Stimulated activated CD4-positive, alpha-beta T cell treated with anti-CD3 and anti-CD28 coated beads, Interleukin-2, amount 100 ng/mL, for 48 hours (primary cell): ENCODE measurements around the gene RALGAPA2.

Experiments
- DNase-seq, 2 donors: peaks; one replicate each; pipeline ENCODE4 v3.0.0-alpha.2; 2020

Gene RALGAPA2

DNA sequence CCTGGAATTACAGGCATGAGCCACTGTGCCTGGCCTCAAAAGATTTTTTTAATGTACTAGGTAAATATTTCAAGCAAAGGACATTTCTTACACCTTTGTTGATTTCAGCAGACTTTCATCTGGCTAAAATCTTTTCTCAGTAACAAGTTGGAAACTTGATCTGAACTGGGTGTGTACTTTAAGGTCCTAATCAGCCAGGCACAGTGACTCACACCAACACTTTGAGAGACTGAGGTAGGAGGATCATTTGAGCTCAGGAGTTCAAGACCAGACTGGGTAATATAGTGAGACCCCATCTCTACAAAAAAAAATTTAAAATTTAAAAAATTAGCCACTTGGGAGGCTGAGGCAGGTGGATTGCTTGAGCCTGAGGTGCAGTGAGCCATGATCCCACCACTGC is 7.0 kb upstream of the RALGAPA2 start:
- DNase-seq, result no peak

DNA sequence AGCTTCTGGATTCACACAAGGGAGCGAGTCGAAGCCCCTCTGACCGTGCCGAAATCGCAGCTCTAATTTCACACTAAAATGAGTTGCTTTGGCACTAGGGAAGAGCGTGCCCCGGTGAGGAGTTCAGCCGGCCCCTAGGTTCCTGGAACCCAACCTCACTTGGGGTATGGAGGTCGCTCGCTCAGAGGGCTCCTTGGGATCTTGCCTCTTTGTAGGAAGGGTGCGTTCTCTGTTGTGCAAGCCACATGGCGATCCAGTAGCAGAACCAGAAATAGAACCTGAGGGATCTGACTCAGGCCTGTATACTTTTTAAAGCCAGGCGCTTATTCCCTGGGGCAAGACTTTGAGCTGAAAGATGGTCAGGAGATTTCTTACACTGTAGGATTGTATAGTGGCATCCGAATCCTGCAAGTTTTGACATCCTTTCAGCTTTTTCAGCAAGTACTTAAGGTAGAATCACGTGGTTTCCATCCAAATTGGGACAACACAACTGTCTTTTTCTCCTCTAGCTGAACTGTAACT is 861 bp upstream of the RALGAPA2 start:
- no peak for DNase-seq

DNA sequence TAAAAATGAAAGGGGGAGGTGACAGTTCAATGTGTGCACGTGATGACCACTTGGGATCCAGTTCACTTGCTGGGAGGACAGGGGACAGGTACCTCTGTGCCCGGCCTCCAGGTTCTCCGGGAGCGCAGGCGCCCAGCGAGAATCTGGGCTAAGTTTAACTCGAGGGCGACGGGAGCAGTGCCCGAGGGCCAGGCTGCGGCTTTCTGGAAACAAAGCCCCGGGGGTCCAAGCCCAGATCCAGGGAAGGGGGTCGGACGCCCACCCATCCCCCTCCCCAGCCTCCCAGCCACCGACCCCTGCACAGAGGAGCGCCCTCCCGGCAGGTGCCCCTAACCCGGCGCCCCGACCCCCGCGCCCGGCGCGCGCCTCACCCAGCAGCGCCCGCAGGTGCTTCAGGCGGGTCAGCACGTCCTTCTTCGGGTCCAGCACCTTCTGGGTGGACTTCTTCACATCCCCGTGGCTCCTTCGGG is 405 bp downstream of the RALGAPA2 start:
- no peak for DNase-seq

DNA sequence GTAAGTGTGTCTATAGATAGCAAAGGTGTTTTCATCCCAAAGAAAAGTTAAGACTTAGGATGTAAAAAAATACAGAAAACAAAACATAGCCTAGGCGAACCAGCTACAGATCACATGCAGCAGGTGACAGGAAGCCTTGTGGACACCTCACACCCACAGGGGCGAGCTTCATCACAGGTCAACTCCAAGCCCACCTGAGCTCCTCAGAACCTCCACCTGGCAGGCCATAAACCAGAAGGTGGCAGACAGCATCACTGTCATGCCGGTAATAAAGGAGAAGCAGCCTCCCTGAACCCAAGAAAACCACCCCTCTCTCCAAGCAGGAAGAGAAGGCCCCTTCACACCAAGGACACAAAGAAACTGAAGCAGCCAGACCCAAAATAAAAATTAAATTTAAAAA is 1.0 kb downstream of the RALGAPA2 start:
- DNase-seq, result no peak

DNA sequence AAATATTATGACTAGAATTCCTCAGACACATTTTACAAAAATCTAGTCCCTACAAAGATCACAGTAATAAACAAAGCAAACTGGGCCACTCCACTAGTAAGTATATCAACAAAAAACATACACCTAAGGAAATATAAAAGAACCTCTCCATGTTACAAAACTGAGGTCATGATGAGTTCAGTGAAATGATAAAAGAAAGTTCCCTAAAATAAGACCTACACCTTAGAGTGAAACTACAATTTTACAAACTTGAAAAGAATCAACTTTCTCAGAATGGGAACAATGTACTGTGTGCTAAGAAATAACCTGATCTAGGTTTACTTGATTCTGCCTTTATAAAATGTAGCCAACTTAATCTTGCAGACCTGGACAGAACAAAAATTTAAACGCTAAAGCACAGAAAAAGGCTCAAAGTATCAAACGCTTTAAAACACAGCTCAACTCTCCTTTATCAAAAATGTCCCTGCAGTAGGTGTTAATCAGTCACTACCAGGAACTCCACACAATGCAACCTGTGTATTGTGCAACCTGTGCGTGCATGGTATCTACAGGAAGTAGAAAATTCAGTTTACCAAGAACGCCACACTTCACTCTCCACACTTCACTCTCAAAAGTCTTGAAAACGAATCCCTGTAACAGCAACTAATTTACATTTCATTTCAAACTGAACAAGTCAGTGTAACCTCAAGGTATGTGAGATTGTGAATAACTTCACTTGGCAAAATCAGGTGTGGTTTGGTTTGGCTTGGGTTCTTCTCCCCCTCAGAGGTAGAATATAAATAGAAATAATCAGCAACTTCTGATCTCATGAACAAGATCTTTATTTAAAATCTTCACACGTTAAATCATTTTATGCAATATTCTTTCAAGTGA is 1.8 kb downstream of the RALGAPA2 start:
- DNase-seq, result peak in 1 of 2 donors; percentile 8

DNA sequence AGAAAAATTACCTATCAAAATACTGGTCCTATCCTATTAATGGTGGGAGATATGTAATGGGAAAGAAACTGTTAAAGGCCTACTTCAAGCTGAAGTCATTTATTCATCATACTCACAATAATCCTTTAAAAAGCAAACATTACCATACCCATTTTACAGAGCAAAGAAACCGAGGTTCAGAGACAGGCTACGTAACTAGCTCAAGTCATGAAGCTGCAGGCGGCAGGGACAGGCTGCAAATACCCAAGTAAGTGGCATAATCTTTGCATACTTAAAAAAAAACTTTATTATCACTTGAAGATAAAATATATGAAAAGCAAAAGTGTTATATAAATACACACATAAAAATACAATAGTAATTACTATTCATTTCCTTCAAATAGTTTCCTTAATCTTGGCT is 2.6 kb downstream of the RALGAPA2 start:
- DNase-seq, result no peak

DNA sequence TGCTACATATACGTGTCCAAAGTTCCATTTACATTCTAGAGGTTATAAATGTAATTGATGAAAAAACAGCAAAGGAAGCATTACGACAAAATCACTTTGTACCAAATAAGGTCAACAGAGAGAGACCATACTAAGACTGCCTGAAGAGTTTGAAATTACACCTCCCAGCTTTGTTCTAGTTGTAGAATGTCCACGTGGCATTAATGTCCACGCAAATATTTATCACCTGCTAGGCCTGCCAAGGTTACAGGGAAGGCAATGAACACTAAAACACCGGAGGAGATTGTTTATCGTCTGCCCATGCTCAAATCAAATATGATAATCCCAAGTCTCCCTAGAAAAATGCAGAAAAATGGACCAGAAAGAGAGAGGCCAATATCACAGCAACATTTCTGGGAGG is 6.2 kb downstream of the RALGAPA2 start:
- DNase-seq, result no peak

DNA sequence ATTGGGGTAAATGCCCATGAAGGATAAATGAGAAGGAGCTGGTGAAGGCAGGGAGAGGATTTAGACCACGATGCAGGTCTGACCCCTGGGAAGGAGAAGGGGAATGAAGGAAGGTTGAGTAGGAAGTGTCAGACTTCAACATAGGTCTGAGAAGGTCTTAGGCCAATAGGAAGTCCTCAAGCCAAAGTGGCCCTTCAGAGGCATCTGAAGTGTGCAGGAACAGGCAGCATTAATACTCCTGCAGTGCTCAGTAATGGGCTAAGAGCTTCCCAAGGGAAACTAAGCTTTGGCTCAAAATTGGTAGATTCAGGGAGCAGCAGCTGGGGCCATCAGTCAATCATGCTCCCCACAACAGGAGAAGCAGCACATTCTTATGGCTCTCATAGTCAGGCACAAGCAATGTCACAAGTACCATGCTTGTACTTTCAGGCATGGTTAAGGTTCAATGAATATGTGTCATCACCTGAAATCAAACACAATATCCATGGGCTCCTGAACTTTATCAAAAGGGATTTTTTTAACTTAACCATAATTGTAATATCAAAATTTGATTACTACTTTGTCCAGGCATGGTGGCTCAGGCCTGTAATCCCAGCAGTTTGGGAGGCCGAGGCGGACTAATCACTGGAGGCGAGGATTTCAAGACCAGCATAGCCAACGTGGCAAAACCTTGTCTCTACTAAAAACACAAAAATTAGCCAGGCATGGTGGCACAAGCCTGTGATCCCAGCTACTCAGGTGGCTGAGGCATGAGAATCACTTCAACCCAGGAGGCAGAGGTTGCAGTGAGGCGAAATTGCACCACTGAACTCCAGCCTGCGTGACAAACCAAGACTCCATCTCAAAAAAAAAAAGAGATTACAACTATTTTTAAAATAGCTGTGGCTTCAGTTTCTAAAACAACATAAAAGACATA is 9.9 kb downstream of the RALGAPA2 start:
- no peak for DNase-seq

DNA sequence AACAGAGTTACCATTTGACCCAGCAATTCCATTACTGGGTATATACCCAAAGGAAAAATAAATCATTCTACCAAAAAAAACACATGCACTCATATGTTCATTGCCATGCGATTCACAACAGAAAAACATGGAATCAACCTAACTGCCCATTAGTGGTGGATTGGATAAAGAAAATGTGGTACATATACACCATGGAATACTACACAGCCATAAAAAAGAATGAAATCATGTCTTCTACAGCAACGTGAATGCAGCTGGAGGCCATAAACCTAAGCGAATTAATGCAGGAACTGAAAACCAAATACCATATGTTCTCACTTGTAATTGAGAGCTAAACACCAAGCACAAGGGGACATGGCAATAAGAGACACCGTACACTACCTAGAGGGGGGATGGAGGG is 12.5 kb downstream of the RALGAPA2 start:
- no peak for DNase-seq

DNA sequence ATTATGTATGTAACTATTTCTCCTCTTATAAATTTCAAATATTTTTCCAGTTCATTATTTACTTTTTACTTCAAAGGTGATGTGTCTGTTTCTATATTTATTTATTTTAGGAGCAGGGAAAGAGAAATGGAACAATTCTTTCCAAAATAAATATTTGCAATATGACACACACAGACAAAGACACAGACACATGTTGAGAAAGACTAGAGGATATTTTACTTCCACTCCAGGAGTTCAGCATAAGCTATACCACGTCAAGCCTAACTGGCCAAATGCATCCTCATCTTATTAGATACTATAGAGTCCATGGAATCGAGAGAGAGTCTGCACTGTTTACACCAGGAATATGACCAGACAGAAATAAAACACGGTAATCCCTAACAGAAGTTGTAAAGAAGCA is 13.3 kb downstream of the RALGAPA2 start:
- no peak for DNase-seq

DNA sequence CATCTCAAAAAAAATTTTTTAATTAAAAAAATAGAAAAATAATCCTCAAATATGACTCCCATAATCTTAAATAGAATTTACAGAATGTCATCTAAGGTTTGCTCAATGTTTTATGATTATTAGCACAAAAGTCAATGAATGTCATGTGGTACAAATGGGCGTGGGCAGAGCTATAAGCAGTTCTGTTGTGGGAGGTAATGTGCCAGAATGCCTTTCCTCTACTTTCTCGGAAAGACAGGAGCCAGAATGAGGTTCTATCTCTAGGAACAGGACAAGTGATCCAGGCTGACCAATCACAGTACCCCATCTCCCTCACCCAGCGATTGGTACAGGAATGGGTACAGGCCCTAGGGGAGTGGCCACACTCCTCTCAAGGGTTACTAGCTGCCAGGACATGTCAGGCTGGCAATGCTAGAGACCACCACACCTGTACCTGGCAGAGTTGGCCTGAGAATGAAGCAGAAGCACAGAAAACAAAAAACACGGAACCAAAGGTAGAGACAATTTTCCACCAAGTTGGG is 15.1 kb downstream of the RALGAPA2 start:
- no peak for DNase-seq

DNA sequence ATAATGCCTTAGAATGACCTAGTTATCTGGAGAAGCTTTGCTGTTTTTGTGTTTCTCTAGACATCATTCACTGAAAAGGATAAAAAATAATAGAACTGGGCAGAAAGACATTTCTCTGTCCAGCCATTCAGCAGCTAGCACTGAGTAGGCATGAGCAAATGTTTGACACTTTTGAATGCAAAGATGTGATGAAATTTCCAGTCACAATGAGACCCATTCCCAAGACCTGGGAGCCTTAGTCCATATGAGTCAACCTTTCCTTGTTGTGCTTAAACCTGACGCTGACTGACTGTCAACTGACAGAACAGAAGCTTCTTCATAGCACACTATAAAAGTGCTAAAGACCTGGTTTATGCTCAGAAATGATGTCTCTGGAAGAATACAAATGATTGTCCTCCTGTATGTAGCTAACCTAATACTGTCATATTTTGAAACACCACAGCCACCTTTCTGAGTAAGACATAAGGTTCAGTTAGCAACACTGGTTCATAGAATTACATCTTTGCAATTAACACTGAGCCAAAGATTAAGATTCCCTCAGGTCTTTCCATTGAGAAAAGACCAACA is 17.1 kb downstream of the RALGAPA2 start:
- DNase-seq, result no peak

DNA sequence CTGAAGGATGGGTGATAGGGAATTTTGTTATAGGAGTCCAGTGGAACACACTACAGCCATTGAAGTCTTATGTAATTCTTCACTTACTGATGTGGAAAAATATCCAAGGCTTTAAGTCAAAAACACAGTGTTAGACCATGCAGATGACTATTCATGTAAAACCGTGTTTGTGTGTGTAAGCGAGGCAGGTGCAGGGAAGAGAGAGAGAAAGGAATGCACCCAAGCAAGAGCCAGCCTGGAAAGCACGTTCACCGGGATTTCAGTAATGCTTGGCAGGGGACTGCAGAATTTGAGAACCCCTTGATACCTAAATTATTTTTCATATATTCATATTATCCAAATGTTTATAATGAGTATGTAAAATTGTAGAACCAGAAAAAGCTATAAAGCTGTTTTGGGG is 17.9 kb downstream of the RALGAPA2 start:
- DNase-seq, result no peak

DNA sequence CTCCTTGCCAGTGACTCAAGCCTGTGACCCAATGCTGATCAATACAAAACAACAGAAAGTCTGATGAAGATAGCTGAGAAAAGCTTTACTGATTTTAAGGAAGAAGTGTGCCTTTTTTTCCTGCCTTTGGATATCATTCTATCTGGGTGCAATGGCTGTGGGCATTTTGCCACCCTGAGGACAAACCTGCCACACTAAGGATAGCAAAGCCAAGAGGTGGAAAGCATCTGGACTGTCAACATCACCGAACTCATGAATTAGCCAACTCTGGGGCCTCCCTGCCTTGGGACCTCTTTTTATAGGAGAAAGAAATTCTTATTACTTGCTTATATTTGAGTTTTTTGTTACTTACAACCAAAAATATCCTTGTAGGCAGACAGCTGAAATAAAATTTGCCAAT is 19.9 kb downstream of the RALGAPA2 start:
- DNase-seq, result no peak

DNA sequence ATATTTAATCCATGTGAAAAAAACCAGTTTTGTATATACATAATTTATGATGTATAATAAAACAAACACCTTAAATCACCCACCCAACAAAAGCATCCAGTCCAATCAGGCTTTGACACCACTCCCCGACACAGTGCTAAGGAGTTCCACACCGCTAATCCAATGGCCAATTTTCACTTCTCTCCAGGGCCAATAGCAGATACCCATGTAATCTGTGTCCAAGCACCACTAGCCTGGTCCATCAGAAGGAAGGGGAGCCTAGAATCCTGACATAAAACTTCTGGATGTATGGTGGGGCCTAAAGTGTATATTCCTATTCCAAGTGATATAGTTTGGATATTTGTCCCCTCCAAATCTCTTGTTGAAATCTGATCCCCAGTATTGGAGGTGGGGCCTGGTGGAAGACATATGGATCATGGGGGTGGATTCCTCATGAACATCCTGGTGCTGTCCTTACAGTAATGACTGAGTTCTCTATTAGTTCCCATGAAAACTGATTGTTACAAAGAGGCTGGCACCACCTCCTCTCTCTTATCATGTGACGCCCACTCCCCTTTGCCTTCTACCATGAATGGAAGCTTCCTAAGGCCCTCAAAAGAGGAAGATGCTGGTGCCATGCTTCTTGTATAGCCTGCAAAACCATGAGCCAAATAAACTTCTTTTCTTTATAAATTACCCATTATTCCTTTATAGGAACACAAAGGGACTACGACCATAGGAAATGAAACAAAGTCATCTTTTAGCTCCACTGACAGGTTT is 20.8 kb downstream of the RALGAPA2 start:
- no peak for DNase-seq

DNA sequence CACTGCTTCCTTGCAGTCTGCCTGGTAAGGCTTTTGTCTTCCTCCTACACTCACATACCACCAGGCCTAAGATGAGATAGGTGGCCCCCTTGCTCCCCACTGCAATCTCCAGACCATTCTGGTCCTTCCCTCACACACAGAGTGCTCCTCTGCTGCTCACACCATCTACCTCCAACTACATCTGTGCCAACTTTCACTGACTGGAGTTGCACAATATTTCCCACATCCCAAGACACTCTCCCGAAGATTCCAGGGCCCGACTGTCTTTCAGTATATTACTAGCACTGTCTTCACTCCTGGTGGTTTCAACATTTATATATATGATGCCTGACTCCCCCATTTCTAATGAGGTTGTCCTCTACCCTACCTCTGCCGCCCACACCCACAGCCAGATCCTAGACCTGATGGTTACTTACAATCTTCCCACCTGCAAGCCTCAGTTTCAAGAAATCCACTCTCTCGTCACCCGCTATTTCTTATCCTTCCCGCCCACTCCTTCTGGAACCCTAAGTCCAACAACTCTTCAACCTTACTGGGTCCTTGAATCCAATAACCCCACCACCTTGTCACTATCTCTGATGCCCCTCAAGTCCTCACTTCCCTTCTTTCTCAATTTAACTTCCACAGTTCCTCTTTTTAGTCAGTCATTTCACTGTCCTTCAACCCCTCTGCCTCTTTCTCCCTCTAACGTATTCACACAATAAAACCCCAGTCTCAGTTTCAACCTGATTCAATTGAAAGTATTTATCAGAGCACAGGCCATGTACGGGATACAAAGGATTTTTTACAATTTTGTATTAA is 21.6 kb downstream of the RALGAPA2 start:
- DNase-seq, result no peak

DNA sequence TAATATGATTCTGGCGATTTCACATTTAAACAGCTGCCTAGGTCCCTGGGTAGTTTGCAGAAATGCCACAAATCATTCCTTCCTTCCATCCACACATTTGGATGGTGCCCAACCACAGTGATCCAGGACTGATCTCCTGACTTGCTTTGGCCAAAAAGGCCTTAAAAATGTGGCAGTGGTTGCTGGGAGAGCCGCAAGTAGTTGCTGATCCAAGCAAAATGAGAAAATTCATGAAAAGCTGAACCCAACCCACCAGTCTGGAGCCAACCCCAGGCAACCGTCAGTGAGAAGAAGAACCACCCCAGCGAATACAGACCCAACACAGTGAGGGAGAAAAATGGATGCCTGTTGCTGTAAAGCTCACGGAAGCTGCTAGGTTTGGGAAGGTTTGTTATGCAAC is 25.1 kb downstream of the RALGAPA2 start:
- no peak for DNase-seq

DNA sequence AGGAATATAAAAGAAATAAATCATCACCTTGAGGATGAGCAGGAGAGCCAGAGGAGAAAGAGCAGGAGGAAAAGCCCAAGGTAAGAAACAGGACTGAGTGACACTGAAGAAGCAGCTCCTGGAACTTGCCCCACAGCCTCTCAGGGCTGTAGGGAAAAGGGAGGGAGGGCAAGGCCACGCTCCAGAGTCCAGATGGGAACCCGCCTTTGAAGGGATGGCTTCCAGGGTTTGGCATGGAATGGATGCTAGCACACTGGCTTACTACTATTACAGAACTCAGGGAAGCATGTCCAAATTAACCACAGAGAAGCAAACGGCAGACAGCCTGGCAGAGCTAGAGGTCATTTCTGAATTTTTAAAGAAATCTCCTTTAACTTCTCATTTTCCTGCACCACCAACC is 26.8 kb downstream of the RALGAPA2 start:
- no peak for DNase-seq

DNA sequence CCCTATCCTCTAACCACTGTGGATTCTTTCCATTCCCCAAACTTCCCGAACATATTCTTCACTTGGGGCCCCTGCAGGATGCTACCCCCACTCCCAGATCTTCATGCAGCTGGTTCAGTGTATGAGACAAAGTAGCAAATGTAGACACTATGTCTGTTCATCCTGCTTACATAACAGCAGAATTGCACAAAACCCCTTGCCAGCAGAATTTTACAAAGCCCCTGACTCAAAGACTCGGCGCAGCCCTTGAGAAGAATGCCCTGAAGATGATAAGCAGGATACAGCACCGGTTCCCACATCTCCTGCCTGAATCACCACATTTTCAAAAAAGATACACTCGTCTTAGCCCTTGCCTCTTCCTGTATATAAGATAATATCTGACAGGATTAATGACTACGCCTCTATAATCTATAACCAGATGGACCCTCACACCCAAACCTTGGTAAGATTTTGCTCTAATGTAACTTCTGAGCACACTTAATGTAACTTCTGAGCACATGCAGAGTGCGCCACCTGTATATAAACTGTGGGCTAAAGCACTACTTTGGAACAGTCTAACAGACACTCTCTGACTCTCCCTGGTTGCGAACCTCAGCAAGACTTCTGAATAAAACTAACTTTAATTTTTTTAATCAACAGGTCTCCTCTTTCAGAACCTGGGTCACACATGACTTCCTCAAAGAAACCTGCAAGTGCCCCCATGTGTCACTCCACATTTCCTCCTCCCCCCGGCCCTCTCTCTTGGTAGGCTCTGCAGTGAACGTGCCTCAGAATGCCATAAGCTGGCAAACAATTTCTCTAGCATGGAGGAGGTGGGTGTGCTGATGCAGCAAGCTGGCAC is 28.7 kb downstream of the RALGAPA2 start:
- DNase-seq, result no peak

DNA sequence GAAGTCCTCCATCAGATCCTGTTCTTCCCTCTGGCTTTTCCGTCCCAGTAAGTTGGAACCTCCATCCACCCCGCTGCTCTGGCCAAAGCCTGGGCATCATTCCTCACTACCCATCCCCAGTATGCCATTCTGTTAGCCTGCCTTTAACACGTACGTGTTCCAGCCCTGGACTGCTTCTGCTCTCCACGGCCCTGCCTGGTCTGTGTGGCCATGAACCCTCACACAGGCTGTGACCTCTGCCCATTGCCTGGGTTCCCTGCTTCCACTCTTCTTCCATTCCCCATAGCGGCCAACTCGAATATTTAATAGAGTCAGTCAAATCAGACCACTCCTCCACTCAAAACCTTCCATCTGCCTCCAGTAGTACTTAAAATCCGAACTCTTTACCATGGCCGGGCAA is 29.4 kb downstream of the RALGAPA2 start:
- no peak for DNase-seq
